GM12891 (cell line): ENCODE data around the gene SASH1.

Source experiments
- PAX5 ChIP-seq: IDR thresholded peaks from 2 replicates; pipeline ENCODE4 v1.6.1; 2011; ENCODE audit warnings: low read length, moderate library complexity, mild to moderate bottlenecking; ENCODE audit not compliant: insufficient read depth, severe bottlenecking
- POLR2A ChIP-seq: IDR thresholded peaks from 2 replicates; pipeline ENCODE4 v1.6.1; 2011; ENCODE audit warnings: low read depth, low read length, control low read depth
- POLR2AphosphoS5 ChIP-seq: IDR thresholded peaks from 2 replicates; pipeline ENCODE4 v1.6.1; 2011; ENCODE audit warnings: low read depth, low read length, control low read depth
- POU2F2 ChIP-seq: IDR thresholded peaks from 2 replicates; pipeline ENCODE4 v1.6.1; 2011; ENCODE audit warnings: low read depth, mild to moderate bottlenecking, control low read depth, low read length, moderate library complexity
- TAF1 ChIP-seq: IDR thresholded peaks from 2 replicates; pipeline ENCODE4 v1.6.1; 2011; ENCODE audit warnings: low read depth, low read length, control low read depth

GRCh38 chr6:148559848-148560433, 217.3 kb downstream of the SASH1 start:
- TF ChIP-seq POLR2A (no peak), POLR2AphosphoS5 (no peak), TAF1 (0 out of 2 replicates have a peak, but pooled peaks have one; percentile 16), POU2F2 (no peak), PAX5 (no peak)
